ENCODE data around the gene SCGB1A1.

- no peak for TF ChIP-seq BHLHE40 (IDR thresholded peaks at IDR 0.05; ENCODE audit: low read length)
- no peak for TF ChIP-seq ZNF768 (CRISPR knock-in tag; IDR thresholded peaks at IDR 0.05)
- TF ChIP-seq POLR2A (IDR thresholded peaks at IDR 0.05; ENCODE audit: insufficient read depth in 1 of 2, low read depth in 2 of 2, low read length in 2 of 2): no peak
- TF ChIP-seq ZNF224 (CRISPR knock-in tag; IDR thresholded peaks at IDR 0.05): no peak
- TF ChIP-seq HOXD1 (CRISPR knock-in tag; IDR thresholded peaks at IDR 0.05): no peak
Measured at GRCh38 chr11:62411524-62411923, 7.3 kb upstream of the SCGB1A1 start.
